PFSK-1 (cell line): Measurements from ENCODE around the gene KCNQ1OT1.

Source experiments
- FOXP2 ChIP-seq: optimal IDR thresholded peaks from 2 replicates; pipeline ENCODE3; 2011; ENCODE audit warnings: borderline replicate concordance, control low read depth, inconsistent platforms; ENCODE audit not compliant: insufficient read depth; ENCODE audit errors: extremely low read length, extremely low read depth
- POLR2AphosphoS5 ChIP-seq: IDR thresholded peaks from 2 replicates; pipeline ENCODE4 v1.6.1; 2012; ENCODE audit warnings: low read depth, mild to moderate bottlenecking, control low read depth, low read length, moderate library complexity
- REST ChIP-seq, 2 experiments: IDR thresholded peaks; 2 replicates each; pipeline versions ENCODE4 v1.6.1 to v1.8.0; 2011 to 2012; ENCODE audit warnings: low read depth in 2 of 2, low read length in 2 of 2, control low read depth in 1 of 2, inconsistent platforms in 1 of 2, mild to moderate bottlenecking in 1 of 2, moderate library complexity in 1 of 2; ENCODE audit not compliant: insufficient read depth in 1 of 2
- SIN3A ChIP-seq: IDR thresholded peaks from 2 replicates; pipeline ENCODE4 v1.6.1; 2012; ENCODE audit warnings: mild to moderate bottlenecking, low read length, moderate library complexity, borderline replicate concordance; ENCODE audit not compliant: insufficient read depth
- TAF1 ChIP-seq: IDR thresholded peaks from 2 replicates; pipeline ENCODE4 v1.6.1; 2012; ENCODE audit warnings: low read length, control low read depth, borderline replicate concordance; ENCODE audit not compliant: insufficient read depth

The KCNQ1OT1 gene

GRCh38 chr11:2631161-2631560 is 68.6 kb downstream of the KCNQ1OT1 start:
- no peak for TF ChIP-seq FOXP2
- TF ChIP-seq SIN3A, result no peak
- no peak for TF ChIP-seq TAF1
- no peak for TF ChIP-seq POLR2AphosphoS5
- no peak for TF ChIP-seq REST (IDR thresholded peaks at IDR 0.05; ENCODE audit: insufficient read depth in 1 of 2, low read depth in 2 of 2, low read length in 2 of 2)

GRCh38 chr11:2630679-2631078 is 69.1 kb downstream of the KCNQ1OT1 start:
- TF ChIP-seq POLR2AphosphoS5 (no peak), TAF1 (no peak), FOXP2 (no peak), SIN3A (no peak), REST (IDR thresholded peaks at IDR 0.05; ENCODE audit: insufficient read depth in 1 of 2, low read depth in 2 of 2, low read length in 2 of 2) (no peak)

GRCh38 chr11:2625183-2625582 is 74.6 kb downstream of the KCNQ1OT1 start:
- no peak for TF ChIP-seq POLR2AphosphoS5

- no peak for TF ChIP-seq REST (IDR thresholded peaks at IDR 0.05; ENCODE audit: insufficient read depth in 1 of 2, low read depth in 2 of 2, low read length in 2 of 2)
- TF ChIP-seq FOXP2, result no peak
- TF ChIP-seq SIN3A, result no peak
- TF ChIP-seq POLR2AphosphoS5, result no peak
- TF ChIP-seq TAF1, result no peak
Measured at GRCh38 chr11:2621894-2622293, 77.9 kb downstream of the KCNQ1OT1 start.

GRCh38 chr11:2612884-2613571 is 86.8 kb downstream of the KCNQ1OT1 start:
- TF ChIP-seq REST (IDR thresholded peaks at IDR 0.05; ENCODE audit: insufficient read depth in 1 of 2, low read depth in 2 of 2, low read length in 2 of 2) (no peak), POLR2AphosphoS5 (no peak), TAF1 (no peak), FOXP2 (no peak), SIN3A (no peak)
